GM23338 (cell line): ENCODE measurements around the gene C12orf56. TPM values are rescaled to one million over a fixed set of nuclear protein-coding genes. Genes with fewer than 3 reads are reported as not detected.

Source experiments
- ATAC-seq: fragments of 200-7000 bp; cut with Tn5 transposase; 3 replicates; pipeline ENCODE4 v1.9.1; 2020
- DNase-seq: peaks from one replicate; pipeline ENCODE4 v3.0.0-alpha.2; 2015; ENCODE audit warnings: low spot score
- H2AFZ ChIP-seq: fragments of 200-600 bp; sonication (generic); 2 replicates; pipeline ENCODE4 v1.8.0; 2016; ENCODE audit warnings: antibody characterized with exemption, mild to moderate bottlenecking, moderate library complexity
- H3F3A ChIP-seq: fragments of 200-600 bp; sonication (generic); replicated peaks from 2 replicates; pipeline ENCODE4 v1.8.0; 2017; ENCODE audit warnings: antibody characterized with exemption, mixed run types, low read depth
- H3K27ac ChIP-seq: fragments of 200-600 bp; sonication (generic); 2 replicates; pipeline ENCODE4 v1.6.1; 2016; ENCODE audit warnings: low read depth
- H3K27me3 ChIP-seq: fragments of 200-600 bp; sonication (generic); 2 replicates; pipeline ENCODE4 v1.8.0; 2016; ENCODE audit warnings: mild to moderate bottlenecking, mixed run types, moderate library complexity; ENCODE audit not compliant: insufficient read depth
- H3K36me3 ChIP-seq: fragments of 200-600 bp; sonication (generic); 2 replicates; pipeline ENCODE4 v1.8.0; 2016; ENCODE audit warnings: mild to moderate bottlenecking; ENCODE audit not compliant: insufficient read depth
- H3K4me1 ChIP-seq: fragments of 200-600 bp; sonication (generic); 2 replicates; pipeline ENCODE4 v1.8.0; 2016; ENCODE audit warnings: mild to moderate bottlenecking, moderate library complexity; ENCODE audit not compliant: insufficient read depth
- H3K4me2 ChIP-seq: fragments of 200-600 bp; sonication (generic); 2 replicates; pipeline ENCODE4 v1.7.1; 2017; ENCODE audit warnings: mixed run types
- H3K4me3 ChIP-seq: fragments of 200-600 bp; sonication (generic); 2 replicates; pipeline ENCODE4 v1.6.1; 2016; ENCODE audit warnings: mixed run types
- H3K79me2 ChIP-seq: fragments of 200-600 bp; sonication (generic); replicated peaks from 2 replicates; pipeline ENCODE4 v1.8.0; 2017; ENCODE audit warnings: mild to moderate bottlenecking; ENCODE audit not compliant: insufficient read depth
- H3K9me2 ChIP-seq: fragments of 200-600 bp; sonication (generic); 2 replicates; pipeline ENCODE4 v1.8.0; 2017; ENCODE audit not compliant: insufficient read depth
- H4K20me1 ChIP-seq: fragments of 200-600 bp; sonication (generic); replicated peaks from 2 replicates; pipeline ENCODE4 v1.8.0; 2017; ENCODE audit warnings: mild to moderate bottlenecking; ENCODE audit not compliant: insufficient read depth
- H3K27ac Mint-ChIP-seq: 2 replicates; pipeline ENCODE4 v1.8.0; 2020; ENCODE audit warnings: inconsistent platforms, mild to moderate bottlenecking, moderate library complexity, mixed read lengths
- H3K27me3 Mint-ChIP-seq: 3 replicates; pipeline ENCODE4 v1.8.0; 2022; ENCODE audit warnings: low read depth, mild to moderate bottlenecking, moderate library complexity, mixed read lengths, inconsistent platforms; ENCODE audit not compliant: insufficient read depth, poor library complexity
- H3K36me3 Mint-ChIP-seq: 3 replicates; pipeline ENCODE4 v1.8.0; 2021; ENCODE audit warnings: low read depth, mild to moderate bottlenecking, inconsistent platforms, moderate library complexity, mixed read lengths
- H3K4me1 Mint-ChIP-seq: 3 replicates; pipeline ENCODE4 v1.8.0; 2020; ENCODE audit warnings: mild to moderate bottlenecking, inconsistent platforms, mixed read lengths
- H3K4me3 Mint-ChIP-seq: 3 replicates; pipeline ENCODE4 v1.8.0; 2021; ENCODE audit warnings: moderate library complexity, mild to moderate bottlenecking, inconsistent platforms, mixed read lengths
- H3K9me3 Mint-ChIP-seq: 3 replicates; pipeline ENCODE4 v1.8.0; 2020; ENCODE audit warnings: moderate library complexity, mild to moderate bottlenecking, inconsistent platforms, mixed read lengths
- CREB1 ChIP-seq: fragments of 250-450 bp; sonication (Bioruptor Pico); IDR thresholded peaks from 2 replicates; pipeline ENCODE4 v1.5.0; 2020; ENCODE audit warnings: low read depth, mild to moderate bottlenecking, moderate library complexity
- EZH2phosphoT487 ChIP-seq: fragments of 200-600 bp; sonication (generic); IDR thresholded peaks from one replicate; pipeline ENCODE4 v1.8.1; 2018; ENCODE audit warnings: antibody characterized with exemption; ENCODE audit not compliant: unreplicated experiment
- JUNB ChIP-seq: IDR thresholded peaks from one replicate; pipeline ENCODE4 v1.6.1; 2016; ENCODE audit warnings: antibody characterized with exemption; ENCODE audit not compliant: unreplicated experiment
- NANOG ChIP-seq: IDR thresholded peaks from 2 replicates; pipeline ENCODE4 v1.6.1; 2016; ENCODE audit warnings: antibody characterized with exemption, borderline replicate concordance
- POLR2AphosphoS5 ChIP-seq: IDR thresholded peaks from 2 replicates; pipeline ENCODE4 v1.6.1; 2016; ENCODE audit warnings: antibody characterized with exemption, low read depth
- STAT1 ChIP-seq: IDR thresholded peaks from one replicate; pipeline ENCODE4 v1.6.1; 2016; ENCODE audit warnings: antibody characterized with exemption; ENCODE audit not compliant: unreplicated experiment
- ZNF114 ChIP-seq: fragments of 250-450 bp; sonication (Bioruptor Pico); IDR thresholded peaks from 2 replicates; pipeline ENCODE4 v1.5.0; 2020; ENCODE audit warnings: mild to moderate bottlenecking, moderate library complexity
- long read RNA-seq: library from polyadenylated mRNA; unstranded; transcript quantifications from one replicate; pipeline ENCODE4 v2.0.0, GENCODE V29; 2020; ENCODE audit not compliant: unreplicated experiment
- polyA plus RNA-seq: library from polyadenylated mRNA; unstranded; fragments of >200 nt; fragmentation: Nextera tagmentation; extraction: Ambion mirVana; gene quantifications from 2 replicates; pipeline ENCODE4 v1.2.1, GENCODE V29; 2016
- total RNA-seq: library from RNA; depleted of rRNA; stranded (reverse); fragments of >200 nt; shearing (Covaris generic); gene quantifications from 2 replicates; pipeline ENCODE4 v1.2.3, GENCODE V29; 2014; rRNA removed
- TF ChIP-seq, protein P1 (sequence below): IDR thresholded peaks from 2 replicates; pipeline ENCODE4 v1.6.1; 2016; ENCODE audit warnings: antibody characterized with exemption
- TF ChIP-seq, protein P2 (sequence below): IDR thresholded peaks from one replicate; pipeline ENCODE4 v1.6.1; 2018; ENCODE audit warnings: antibody characterized with exemption; ENCODE audit not compliant: unreplicated experiment
- TF ChIP-seq, protein P3 (sequence below), 2 experiments: fragments of 200-600 bp in 1 of 2; sonication (generic) in 1 of 2; conservative IDR thresholded peaks; 2 replicates each; pipeline versions ENCODE4 v1.5.1 to v1.6.1; 2016 to 2017; ENCODE audit warnings: antibody characterized with exemption in 2 of 2, low read depth in 2 of 2, mild to moderate bottlenecking in 2 of 2, moderate library complexity in 1 of 2
- TF ChIP-seq, protein P4 (sequence below): fragments of 250-450 bp; sonication (Bioruptor Pico); IDR thresholded peaks from 2 replicates; pipeline ENCODE4 v1.5.0; 2020; ENCODE audit warnings: mild to moderate bottlenecking, moderate library complexity

Gene C12orf56, protein sequence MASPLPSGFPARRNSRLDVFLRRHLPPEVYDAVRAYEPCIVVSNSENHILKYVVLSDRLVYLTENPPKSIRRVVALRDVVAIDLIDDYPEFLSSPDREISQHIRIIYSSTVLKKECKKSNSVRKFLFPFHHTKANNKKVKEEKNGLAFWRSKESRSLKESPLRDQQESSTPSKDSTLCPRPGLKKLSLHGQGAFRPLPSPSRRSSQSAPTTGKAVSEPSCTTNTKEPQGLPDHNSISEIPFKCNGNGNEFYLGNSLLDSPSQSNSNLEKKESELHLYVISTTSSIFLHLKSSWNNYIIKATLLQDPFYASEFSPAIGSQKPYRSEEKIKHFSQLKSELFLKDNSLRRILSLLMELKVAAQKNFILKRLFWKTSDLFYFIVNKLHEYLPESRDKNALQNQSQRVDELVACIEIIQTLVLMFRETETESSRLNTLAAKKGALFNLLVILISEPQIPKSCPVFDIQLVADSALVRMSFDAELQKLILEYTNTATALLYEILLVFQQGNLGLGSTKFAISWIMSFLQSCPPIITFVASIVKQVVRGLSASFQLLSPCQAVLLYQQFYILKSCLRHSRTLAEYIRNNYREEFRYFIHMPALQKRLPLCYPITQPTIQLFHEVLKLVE
- total RNA-seq (4.6 and 9.3 TPM in 2 replicates), polyA plus RNA-seq (6.4 and 8.1 TPM in 2 replicates)
- long read RNA-seq, partial matches to known transcripts, result 3 of 6 reads
- long read RNA-seq, other reads (novel, unspliced or antisense), result 2 of 6 reads

DNA sequence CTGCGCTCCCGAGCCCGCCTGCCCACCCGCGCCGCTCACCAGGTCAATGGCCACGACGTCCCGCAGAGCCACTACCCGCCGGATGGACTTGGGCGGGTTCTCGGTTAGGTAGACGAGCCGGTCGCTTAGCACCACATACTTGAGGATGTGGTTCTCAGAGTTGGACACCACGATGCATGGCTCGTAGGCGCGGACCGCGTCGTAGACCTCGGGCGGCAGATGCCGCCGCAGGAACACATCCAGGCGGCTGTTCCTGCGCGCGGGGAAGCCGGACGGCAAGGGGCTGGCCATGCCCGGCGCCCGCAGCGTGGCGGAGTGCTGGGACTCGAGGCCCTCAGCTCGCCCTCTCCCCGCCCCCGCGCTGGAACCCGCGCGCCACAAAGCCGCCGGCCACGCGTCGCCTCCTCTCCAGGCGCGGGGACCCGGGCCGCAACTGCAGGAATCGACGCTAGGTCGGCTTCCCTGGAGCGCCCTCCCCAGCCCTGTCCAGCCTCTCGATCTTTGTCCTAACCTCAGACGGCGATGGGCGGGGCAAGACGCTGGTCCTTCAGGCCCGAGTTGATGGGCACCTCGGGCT, at the start of gene C12orf56:
Gene C12orf56, minus strand, starts transcription at position 484 of the 577 bp plus-strand sequence. Its CDS starts 193 bp downstream, at position 291.
- H3K4me3 Mint-ChIP-seq, result peak within 1 kb of the TSS; percentile 72
- peak within 1 kb of the TSS; percentile 87 for H2AFZ ChIP-seq
- no peak for TF ChIP-seq ZNF114 (CRISPR knock-in tag)
- TF ChIP-seq, protein P1, sequence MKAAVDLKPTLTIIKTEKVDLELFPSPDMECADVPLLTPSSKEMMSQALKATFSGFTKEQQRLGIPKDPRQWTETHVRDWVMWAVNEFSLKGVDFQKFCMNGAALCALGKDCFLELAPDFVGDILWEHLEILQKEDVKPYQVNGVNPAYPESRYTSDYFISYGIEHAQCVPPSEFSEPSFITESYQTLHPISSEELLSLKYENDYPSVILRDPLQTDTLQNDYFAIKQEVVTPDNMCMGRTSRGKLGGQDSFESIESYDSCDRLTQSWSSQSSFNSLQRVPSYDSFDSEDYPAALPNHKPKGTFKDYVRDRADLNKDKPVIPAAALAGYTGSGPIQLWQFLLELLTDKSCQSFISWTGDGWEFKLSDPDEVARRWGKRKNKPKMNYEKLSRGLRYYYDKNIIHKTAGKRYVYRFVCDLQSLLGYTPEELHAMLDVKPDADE, result no peak
- TF ChIP-seq STAT1, result no peak
- TF ChIP-seq EZH2phosphoT487, result no peak
- TF ChIP-seq NANOG, result no peak
- no peak for TF ChIP-seq JUNB
- TF ChIP-seq, protein P2, sequence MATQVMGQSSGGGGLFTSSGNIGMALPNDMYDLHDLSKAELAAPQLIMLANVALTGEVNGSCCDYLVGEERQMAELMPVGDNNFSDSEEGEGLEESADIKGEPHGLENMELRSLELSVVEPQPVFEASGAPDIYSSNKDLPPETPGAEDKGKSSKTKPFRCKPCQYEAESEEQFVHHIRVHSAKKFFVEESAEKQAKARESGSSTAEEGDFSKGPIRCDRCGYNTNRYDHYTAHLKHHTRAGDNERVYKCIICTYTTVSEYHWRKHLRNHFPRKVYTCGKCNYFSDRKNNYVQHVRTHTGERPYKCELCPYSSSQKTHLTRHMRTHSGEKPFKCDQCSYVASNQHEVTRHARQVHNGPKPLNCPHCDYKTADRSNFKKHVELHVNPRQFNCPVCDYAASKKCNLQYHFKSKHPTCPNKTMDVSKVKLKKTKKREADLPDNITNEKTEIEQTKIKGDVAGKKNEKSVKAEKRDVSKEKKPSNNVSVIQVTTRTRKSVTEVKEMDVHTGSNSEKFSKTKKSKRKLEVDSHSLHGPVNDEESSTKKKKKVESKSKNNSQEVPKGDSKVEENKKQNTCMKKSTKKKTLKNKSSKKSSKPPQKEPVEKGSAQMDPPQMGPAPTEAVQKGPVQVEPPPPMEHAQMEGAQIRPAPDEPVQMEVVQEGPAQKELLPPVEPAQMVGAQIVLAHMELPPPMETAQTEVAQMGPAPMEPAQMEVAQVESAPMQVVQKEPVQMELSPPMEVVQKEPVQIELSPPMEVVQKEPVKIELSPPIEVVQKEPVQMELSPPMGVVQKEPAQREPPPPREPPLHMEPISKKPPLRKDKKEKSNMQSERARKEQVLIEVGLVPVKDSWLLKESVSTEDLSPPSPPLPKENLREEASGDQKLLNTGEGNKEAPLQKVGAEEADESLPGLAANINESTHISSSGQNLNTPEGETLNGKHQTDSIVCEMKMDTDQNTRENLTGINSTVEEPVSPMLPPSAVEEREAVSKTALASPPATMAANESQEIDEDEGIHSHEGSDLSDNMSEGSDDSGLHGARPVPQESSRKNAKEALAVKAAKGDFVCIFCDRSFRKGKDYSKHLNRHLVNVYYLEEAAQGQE, result no peak
- TF ChIP-seq, protein P3, sequence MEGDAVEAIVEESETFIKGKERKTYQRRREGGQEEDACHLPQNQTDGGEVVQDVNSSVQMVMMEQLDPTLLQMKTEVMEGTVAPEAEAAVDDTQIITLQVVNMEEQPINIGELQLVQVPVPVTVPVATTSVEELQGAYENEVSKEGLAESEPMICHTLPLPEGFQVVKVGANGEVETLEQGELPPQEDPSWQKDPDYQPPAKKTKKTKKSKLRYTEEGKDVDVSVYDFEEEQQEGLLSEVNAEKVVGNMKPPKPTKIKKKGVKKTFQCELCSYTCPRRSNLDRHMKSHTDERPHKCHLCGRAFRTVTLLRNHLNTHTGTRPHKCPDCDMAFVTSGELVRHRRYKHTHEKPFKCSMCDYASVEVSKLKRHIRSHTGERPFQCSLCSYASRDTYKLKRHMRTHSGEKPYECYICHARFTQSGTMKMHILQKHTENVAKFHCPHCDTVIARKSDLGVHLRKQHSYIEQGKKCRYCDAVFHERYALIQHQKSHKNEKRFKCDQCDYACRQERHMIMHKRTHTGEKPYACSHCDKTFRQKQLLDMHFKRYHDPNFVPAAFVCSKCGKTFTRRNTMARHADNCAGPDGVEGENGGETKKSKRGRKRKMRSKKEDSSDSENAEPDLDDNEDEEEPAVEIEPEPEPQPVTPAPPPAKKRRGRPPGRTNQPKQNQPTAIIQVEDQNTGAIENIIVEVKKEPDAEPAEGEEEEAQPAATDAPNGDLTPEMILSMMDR (conservative IDR thresholded peaks at IDR 0.05; ENCODE audit: low read depth in 2 of 2), result peak in 1 of 2 experiments; percentile 49; a peak in 2 of 4 replicates
- TF ChIP-seq CREB1 (CRISPR knock-in tag), result no peak
- peak; percentile 77 for TF ChIP-seq POLR2AphosphoS5
- TF ChIP-seq, protein P4, sequence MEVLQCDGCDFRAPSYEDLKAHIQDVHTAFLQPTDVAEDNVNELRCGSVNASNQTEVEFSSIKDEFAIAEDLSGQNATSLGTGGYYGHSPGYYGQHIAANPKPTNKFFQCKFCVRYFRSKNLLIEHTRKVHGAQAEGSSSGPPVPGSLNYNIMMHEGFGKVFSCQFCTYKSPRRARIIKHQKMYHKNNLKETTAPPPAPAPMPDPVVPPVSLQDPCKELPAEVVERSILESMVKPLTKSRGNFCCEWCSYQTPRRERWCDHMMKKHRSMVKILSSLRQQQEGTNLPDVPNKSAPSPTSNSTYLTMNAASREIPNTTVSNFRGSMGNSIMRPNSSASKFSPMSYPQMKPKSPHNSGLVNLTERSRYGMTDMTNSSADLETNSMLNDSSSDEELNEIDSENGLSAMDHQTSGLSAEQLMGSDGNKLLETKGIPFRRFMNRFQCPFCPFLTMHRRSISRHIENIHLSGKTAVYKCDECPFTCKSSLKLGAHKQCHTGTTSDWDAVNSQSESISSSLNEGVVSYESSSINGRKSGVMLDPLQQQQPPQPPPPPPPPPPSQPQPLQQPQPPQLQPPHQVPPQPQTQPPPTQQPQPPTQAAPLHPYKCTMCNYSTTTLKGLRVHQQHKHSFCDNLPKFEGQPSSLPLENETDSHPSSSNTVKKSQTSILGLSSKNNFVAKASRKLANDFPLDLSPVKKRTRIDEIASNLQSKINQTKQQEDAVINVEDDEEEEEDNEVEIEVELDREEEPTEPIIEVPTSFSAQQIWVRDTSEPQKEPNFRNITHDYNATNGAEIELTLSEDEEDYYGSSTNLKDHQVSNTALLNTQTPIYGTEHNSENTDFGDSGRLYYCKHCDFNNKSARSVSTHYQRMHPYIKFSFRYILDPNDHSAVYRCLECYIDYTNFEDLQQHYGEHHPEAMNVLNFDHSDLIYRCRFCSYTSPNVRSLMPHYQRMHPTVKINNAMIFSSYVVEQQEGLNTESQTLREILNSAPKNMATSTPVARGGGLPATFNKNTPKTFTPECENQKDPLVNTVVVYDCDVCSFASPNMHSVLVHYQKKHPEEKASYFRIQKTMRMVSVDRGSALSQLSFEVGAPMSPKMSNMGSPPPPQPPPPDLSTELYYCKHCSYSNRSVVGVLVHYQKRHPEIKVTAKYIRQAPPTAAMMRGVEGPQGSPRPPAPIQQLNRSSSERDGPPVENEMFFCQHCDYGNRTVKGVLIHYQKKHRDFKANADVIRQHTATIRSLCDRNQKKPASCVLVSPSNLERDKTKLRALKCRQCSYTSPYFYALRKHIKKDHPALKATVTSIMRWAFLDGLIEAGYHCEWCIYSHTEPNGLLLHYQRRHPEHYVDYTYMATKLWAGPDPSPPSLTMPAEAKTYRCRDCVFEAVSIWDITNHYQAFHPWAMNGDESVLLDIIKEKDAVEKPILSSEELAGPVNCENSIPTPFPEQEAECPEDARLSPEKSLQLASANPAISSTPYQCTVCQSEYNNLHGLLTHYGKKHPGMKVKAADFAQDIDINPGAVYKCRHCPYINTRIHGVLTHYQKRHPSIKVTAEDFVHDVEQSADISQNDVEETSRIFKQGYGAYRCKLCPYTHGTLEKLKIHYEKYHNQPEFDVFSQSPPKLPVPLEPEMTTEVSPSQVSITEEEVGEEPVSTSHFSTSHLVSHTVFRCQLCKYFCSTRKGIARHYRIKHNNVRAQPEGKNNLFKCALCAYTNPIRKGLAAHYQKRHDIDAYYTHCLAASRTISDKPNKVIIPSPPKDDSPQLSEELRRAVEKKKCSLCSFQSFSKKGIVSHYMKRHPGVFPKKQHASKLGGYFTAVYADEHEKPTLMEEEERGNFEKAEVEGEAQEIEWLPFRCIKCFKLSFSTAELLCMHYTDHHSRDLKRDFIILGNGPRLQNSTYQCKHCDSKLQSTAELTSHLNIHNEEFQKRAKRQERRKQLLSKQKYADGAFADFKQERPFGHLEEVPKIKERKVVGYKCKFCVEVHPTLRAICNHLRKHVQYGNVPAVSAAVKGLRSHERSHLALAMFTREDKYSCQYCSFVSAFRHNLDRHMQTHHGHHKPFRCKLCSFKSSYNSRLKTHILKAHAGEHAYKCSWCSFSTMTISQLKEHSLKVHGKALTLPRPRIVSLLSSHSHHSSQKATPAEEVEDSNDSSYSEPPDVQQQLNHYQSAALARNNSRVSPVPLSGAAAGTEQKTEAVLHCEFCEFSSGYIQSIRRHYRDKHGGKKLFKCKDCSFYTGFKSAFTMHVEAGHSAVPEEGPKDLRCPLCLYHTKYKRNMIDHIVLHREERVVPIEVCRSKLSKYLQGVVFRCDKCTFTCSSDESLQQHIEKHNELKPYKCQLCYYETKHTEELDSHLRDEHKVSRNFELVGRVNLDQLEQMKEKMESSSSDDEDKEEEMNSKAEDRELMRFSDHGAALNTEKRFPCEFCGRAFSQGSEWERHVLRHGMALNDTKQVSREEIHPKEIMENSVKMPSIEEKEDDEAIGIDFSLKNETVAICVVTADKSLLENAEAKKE, result no peak

More for the DNA sequence above, at the start of gene C12orf56:
- DNase-seq (peak; percentile 91), ATAC-seq (peak; percentile 89)
- H3K79me2 ChIP-seq, result no peaks in the 10 kb centered on the region
- peak within 1 kb of the TSS; percentile 71 for H3K4me3 ChIP-seq
- H3K36me3 ChIP-seq, result no peaks in the 10 kb centered on the region
- no peak within 1 kb of the TSS for H3K27ac ChIP-seq
- Mint-ChIP-seq H3K36me3 (no peaks in the 10 kb centered on the region), H3K27ac (no peak within 1 kb of the TSS), H3K4me1 (peaks cover 5% of the 10 kb centered on the region; the same call in 2 of the 3 replicates), H3K27me3 (peaks cover 19% of the 10 kb centered on the region), H3K9me3 (no peaks in the 10 kb centered on the region)
- H3K4me1 ChIP-seq, result peaks cover 3% of the 10 kb centered on the region; the same call in 1 of the 2 replicates
- peak within 1 kb of the TSS; percentile 78 for H3K4me2 ChIP-seq
- H3F3A ChIP-seq, result peaks cover 7% of the 10 kb centered on the region
- H3K9me2 ChIP-seq, result peaks cover 3% of the 10 kb centered on the region; the same call in 1 of the 2 replicates
- H3K27me3 ChIP-seq, result peaks cover 14% of the 10 kb centered on the region; the same call in 1 of the 2 replicates
- H4K20me1 ChIP-seq, result no peaks in the 10 kb centered on the region
